GM19193 (cell line): ENCODE measurements around the gene AKIP1.

Experiments used
- POLR2A ChIP-seq: IDR thresholded peaks from 4 replicates; pipeline ENCODE4 v1.6.1; 2011; ENCODE audit not compliant: insufficient read depth, insufficient read length; ENCODE audit errors: extremely low read depth

AKIP1 gene

DNA sequence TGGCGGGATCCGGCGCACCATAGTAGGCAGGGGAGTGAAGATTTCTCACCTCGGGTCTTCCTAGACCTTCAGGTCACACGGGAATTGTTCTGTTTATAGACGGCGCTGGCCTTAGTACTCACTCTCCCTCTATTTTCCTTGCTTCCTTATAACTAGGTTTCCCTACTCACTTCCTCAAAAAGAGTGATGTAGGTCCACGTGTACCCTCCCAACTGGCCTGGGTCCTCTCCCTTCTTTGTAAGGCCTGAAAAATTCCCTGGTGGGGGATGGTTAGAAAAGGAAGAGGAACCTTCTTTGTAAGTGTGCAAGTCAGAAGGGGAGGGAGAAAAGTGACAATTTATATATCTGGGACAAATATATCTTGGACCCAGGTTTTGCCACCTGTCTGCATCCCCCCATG, 56.2 kb downstream of the AKIP1 start:
- TF ChIP-seq POLR2A = no peak
